ENCODE measurements around the gene OR5H2.

GRCh38 chr3:98322101-98322500 lies 39.8 kb downstream of the OR5H2 start:
- TF ChIP-seq POLR2A (IDR thresholded peaks at IDR 0.05) (no peak), EP300 (IDR thresholded peaks at IDR 0.05) (no peak)
- TF ChIP-seq, protein P1, sequence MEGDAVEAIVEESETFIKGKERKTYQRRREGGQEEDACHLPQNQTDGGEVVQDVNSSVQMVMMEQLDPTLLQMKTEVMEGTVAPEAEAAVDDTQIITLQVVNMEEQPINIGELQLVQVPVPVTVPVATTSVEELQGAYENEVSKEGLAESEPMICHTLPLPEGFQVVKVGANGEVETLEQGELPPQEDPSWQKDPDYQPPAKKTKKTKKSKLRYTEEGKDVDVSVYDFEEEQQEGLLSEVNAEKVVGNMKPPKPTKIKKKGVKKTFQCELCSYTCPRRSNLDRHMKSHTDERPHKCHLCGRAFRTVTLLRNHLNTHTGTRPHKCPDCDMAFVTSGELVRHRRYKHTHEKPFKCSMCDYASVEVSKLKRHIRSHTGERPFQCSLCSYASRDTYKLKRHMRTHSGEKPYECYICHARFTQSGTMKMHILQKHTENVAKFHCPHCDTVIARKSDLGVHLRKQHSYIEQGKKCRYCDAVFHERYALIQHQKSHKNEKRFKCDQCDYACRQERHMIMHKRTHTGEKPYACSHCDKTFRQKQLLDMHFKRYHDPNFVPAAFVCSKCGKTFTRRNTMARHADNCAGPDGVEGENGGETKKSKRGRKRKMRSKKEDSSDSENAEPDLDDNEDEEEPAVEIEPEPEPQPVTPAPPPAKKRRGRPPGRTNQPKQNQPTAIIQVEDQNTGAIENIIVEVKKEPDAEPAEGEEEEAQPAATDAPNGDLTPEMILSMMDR (IDR thresholded peaks at IDR 0.05) = no peak
